KG1 (cell line): ENCODE results near the gene FAM118B.
A peak's percentile ranks its signal among the peaks of the same experiment; 100 is the strongest.

Experiments used
- DNase-seq: peaks from one replicate; lab custom pipeline; 2025; lab: John Stamatoyannopoulos, UW

FAM118B gene

GRCh38 chr11:126310200-126310991 lies 98.8 kb downstream of the FAM118B start:
- DNase-seq = peak; percentile 75

GRCh38 chr11:126310992-126311310 lies 99.4 kb downstream of the FAM118B start:
- no peak for DNase-seq

- peak; percentile 38 for DNase-seq
Observed at GRCh38 chr11:126311401-126312291, 100.1 kb downstream of the FAM118B start.
